DOHH2 (cell line): ENCODE results near the gene RAB15.

Experiments used
- H3F3A ChIP-seq: fragments of 200-600 bp; sonication (generic), shearing (Covaris generic); 2 replicates; pipeline ENCODE4 v1.6.0; 2016; ENCODE audit warnings: antibody characterized with exemption, mild to moderate bottlenecking; ENCODE audit not compliant: control insufficient read depth, insufficient read depth
- H3K27ac ChIP-seq: fragments of 200-600 bp; sonication (generic); 2 replicates; pipeline ENCODE4 v1.5.1; 2014; ENCODE audit warnings: low read depth, mild to moderate bottlenecking, low read length, moderate library complexity
- H3K27me3 ChIP-seq: fragments of 200-600 bp; sonication (generic); 2 replicates; pipeline ENCODE4 v1.6.1; 2014; ENCODE audit warnings: mild to moderate bottlenecking, low read length, mixed read lengths; ENCODE audit not compliant: control insufficient read depth
- H3K36me3 ChIP-seq: fragments of 200-600 bp; sonication (generic); 2 replicates; pipeline ENCODE4 v1.6.1; 2014; ENCODE audit warnings: mild to moderate bottlenecking, low read length, moderate library complexity, mixed read lengths; ENCODE audit not compliant: control insufficient read depth
- H3K4me1 ChIP-seq: fragments of 200-600 bp; sonication (generic); 2 replicates; pipeline ENCODE4 v1.6.1; 2014; ENCODE audit warnings: mild to moderate bottlenecking, low read length, mixed read lengths; ENCODE audit not compliant: control insufficient read depth
- H3K4me2 ChIP-seq: fragments of 200-600 bp; sonication (generic); 2 replicates; pipeline ENCODE4 v1.6.0; 2014; ENCODE audit warnings: mild to moderate bottlenecking, low read length, moderate library complexity
- H3K4me3 ChIP-seq: fragments of 200-600 bp; sonication (generic); 2 replicates; pipeline ENCODE4 v1.5.1; 2014; ENCODE audit warnings: mild to moderate bottlenecking, low read length, mixed read lengths
- H3K79me2 ChIP-seq: fragments of 200-600 bp; sonication (generic); 2 replicates; pipeline ENCODE4 v1.6.1; 2014; ENCODE audit warnings: mild to moderate bottlenecking, low read length, mixed read lengths; ENCODE audit not compliant: control insufficient read depth
- H3K9me2 ChIP-seq: fragments of 200-600 bp; sonication (generic); replicated peaks from 2 replicates; pipeline ENCODE4 v1.6.1; 2014; ENCODE audit warnings: mild to moderate bottlenecking, low read length, mixed read lengths; ENCODE audit not compliant: control insufficient read depth
- H3K9me3 ChIP-seq: fragments of 200-600 bp; sonication (generic); 2 replicates; pipeline ENCODE4 v1.6.1; 2014; ENCODE audit warnings: antibody characterized with exemption, low read length, mixed read lengths; ENCODE audit not compliant: control insufficient read depth, insufficient read depth
- H4K20me1 ChIP-seq: fragments of 200-600 bp; sonication (generic); 2 replicates; pipeline ENCODE4 v1.6.0; 2014; ENCODE audit warnings: low read depth, mild to moderate bottlenecking, antibody characterized with exemption, low read length, moderate library complexity; ENCODE audit not compliant: control insufficient read depth, insufficient read depth
- EZH2phosphoT487 ChIP-seq: fragments of 200-600 bp; sonication (generic); IDR thresholded peaks from 2 replicates; pipeline ENCODE4 v1.6.1; 2017; ENCODE audit warnings: borderline replicate concordance, mild to moderate bottlenecking, antibody characterized with exemption, low read length, moderate library complexity, mixed read lengths
- TF ChIP-seq, protein P1 (sequence below): fragments of 200-600 bp; sonication (generic); IDR thresholded peaks from one replicate; pipeline ENCODE4 v1.5.1; 2014; ENCODE audit warnings: antibody characterized with exemption, mild to moderate bottlenecking, low read depth, low read length; ENCODE audit not compliant: poor library complexity, severe bottlenecking

Gene RAB15

DNA sequence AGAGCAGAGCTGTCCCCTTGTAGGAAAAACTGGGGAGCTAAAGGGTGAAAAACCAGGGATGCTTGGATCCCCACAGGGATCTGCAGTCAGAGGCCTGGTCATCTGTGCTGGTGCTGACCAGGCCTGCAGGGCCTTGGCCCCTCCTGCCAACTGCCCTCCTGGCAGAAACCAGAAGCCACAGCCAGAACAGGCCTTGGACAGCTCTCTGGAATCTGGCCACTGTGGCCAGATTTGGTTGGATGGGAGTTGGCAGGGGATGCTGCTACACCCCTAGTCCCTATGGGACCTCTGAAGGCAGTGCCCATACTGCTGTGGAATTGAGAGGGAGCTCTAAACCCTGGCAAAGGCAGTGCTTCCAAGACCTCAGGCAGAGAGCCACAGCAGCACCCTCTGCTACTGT is 20.4 kb downstream of the RAB15 start:
- Histone ChIP-seq H3K4me1 (peaks cover 8% of the 10 kb centered on the region), H3K4me3 (no peak overlapping the region), H3K4me2 (no peak overlapping the region), H3K9me2 (no peaks in the 10 kb centered on the region), H3K27ac (no peak overlapping the region), H4K20me1 (0 out of 2 replicates have a peak, but pooled peaks cover 3% of the 10 kb centered on the region), H3K36me3 (no peaks in the 10 kb centered on the region), H3K79me2 (no peaks in the 10 kb centered on the region), H3K27me3 (no peaks in the 10 kb centered on the region), H3F3A (no peaks in the 10 kb centered on the region), H3K9me3 (no peaks in the 10 kb centered on the region)
- TF ChIP-seq, protein P1, sequence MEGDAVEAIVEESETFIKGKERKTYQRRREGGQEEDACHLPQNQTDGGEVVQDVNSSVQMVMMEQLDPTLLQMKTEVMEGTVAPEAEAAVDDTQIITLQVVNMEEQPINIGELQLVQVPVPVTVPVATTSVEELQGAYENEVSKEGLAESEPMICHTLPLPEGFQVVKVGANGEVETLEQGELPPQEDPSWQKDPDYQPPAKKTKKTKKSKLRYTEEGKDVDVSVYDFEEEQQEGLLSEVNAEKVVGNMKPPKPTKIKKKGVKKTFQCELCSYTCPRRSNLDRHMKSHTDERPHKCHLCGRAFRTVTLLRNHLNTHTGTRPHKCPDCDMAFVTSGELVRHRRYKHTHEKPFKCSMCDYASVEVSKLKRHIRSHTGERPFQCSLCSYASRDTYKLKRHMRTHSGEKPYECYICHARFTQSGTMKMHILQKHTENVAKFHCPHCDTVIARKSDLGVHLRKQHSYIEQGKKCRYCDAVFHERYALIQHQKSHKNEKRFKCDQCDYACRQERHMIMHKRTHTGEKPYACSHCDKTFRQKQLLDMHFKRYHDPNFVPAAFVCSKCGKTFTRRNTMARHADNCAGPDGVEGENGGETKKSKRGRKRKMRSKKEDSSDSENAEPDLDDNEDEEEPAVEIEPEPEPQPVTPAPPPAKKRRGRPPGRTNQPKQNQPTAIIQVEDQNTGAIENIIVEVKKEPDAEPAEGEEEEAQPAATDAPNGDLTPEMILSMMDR: no peak
- no peak for TF ChIP-seq EZH2phosphoT487

DNA sequence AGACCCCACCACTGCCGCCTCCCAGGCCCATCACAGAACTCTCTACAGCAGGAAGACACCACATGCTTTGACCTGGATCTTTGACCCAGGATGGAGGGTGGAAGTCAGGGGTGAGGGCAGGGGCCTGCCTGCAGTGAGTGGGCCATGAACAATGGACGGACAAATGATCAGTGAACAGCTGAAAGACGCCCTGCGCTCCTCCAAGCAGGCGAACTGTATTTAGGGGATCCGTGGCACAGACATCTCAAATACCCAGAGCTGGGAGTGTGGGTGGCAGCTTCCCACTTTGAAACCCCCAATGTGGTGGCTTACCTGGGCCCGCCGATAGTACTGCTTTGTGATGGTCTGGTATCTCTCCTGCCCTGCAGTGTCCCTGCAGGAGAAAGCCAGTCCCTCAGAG is 20.8 kb downstream of the RAB15 start:
- H3K4me2 ChIP-seq: no peak overlapping the region
- no peaks in the 10 kb centered on the region for H3K9me2 ChIP-seq
- H3K4me3 ChIP-seq: no peak overlapping the region
- H4K20me1 ChIP-seq: 0 out of 2 replicates have a peak, but pooled peaks cover 3% of the 10 kb centered on the region
- H3K27ac ChIP-seq: no peak overlapping the region
- no peaks in the 10 kb centered on the region for H3K36me3 ChIP-seq
- peaks cover 8% of the 10 kb centered on the region for H3K4me1 ChIP-seq
- no peaks in the 10 kb centered on the region for H3K79me2 ChIP-seq
- no peaks in the 10 kb centered on the region for H3F3A ChIP-seq
- no peaks in the 10 kb centered on the region for H3K27me3 ChIP-seq
- TF ChIP-seq, protein P1: no peak
- no peak for TF ChIP-seq EZH2phosphoT487
- no peaks in the 10 kb centered on the region for H3K9me3 ChIP-seq

DNA sequence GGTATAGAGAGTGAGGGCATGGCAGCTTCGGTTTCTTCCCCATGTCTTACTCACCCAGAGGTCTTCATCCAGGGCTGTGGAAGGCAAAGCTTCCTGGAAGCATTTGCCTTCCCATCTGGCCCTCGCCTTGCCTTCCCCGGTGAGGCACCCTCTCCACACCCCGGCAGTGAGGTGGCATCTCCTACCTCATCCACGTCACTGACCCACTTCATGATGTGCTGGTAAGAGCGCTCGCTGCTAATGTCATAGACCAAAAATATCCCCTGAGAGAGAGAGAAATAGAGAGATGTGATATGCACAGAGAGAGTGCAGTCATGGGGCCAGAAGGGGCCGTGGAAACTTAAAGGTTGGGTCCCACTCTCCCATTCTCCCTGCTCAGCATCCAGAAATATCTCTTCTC is 21.2 kb downstream of the RAB15 start:
- H3K27ac ChIP-seq: no peak overlapping the region
- peaks cover 8% of the 10 kb centered on the region for H3K4me1 ChIP-seq
- H3K4me2 ChIP-seq: no peak overlapping the region
- no peaks in the 10 kb centered on the region for H3K9me2 ChIP-seq
- no peaks in the 10 kb centered on the region for H3K79me2 ChIP-seq
- H3F3A ChIP-seq: no peaks in the 10 kb centered on the region
- no peak for TF ChIP-seq EZH2phosphoT487
- TF ChIP-seq, protein P1: no peak
- 0 out of 2 replicates have a peak, but pooled peaks cover 3% of the 10 kb centered on the region for H4K20me1 ChIP-seq
- no peaks in the 10 kb centered on the region for H3K36me3 ChIP-seq
- H3K4me3 ChIP-seq: no peak overlapping the region
- H3K27me3 ChIP-seq: no peaks in the 10 kb centered on the region
- no peaks in the 10 kb centered on the region for H3K9me3 ChIP-seq
